H9 (cell line): ENCODE data around the gene PLRG1. TPM values are rescaled to one million over a fixed set of nuclear protein-coding genes. Genes with fewer than 3 reads are reported as not detected.

Source experiments
- DNase-seq: peaks from one replicate; pipeline ENCODE4 v3.0.0-alpha.2; 2017
- H2AFZ ChIP-seq: one replicate; pipeline ENCODE4 v1.6.1; 2013; ENCODE audit warnings: mild to moderate bottlenecking, low read length, control low read depth, moderate library complexity
- H2AK5ac ChIP-seq: 2 replicates; pipeline ENCODE4 v1.6.1; 2013; ENCODE audit warnings: low read length, control low read depth, mixed read lengths; ENCODE audit not compliant: insufficient read length
- H2BK120ac ChIP-seq: one replicate; pipeline ENCODE4 v1.6.1; 2013; ENCODE audit warnings: low read depth, mild to moderate bottlenecking, low read length, control low read depth, inconsistent platforms; ENCODE audit not compliant: poor library complexity, severe bottlenecking
- H2BK12ac ChIP-seq: 2 replicates; pipeline ENCODE4 v1.6.1; 2013; ENCODE audit warnings: low read length, control low read depth, mixed read lengths, low read depth; ENCODE audit not compliant: insufficient read length
- H2BK15ac ChIP-seq: 2 replicates; pipeline ENCODE4 v1.6.1; 2013; ENCODE audit warnings: low read depth, low read length, control low read depth
- H2BK20ac ChIP-seq: one replicate; pipeline ENCODE4 v1.6.1; 2013; ENCODE audit warnings: low read depth, mild to moderate bottlenecking, low read length, control low read depth, inconsistent platforms; ENCODE audit not compliant: poor library complexity, severe bottlenecking
- H2BK5ac ChIP-seq: 2 replicates; pipeline ENCODE4 v1.6.1; 2013; ENCODE audit warnings: low read length, control low read depth, mixed read lengths; ENCODE audit not compliant: insufficient read length
- H3K14ac ChIP-seq: 2 replicates; pipeline ENCODE4 v1.6.1; 2013; ENCODE audit warnings: low read length, control low read depth; ENCODE audit not compliant: insufficient read depth
- H3K18ac ChIP-seq: 2 replicates; pipeline ENCODE4 v1.6.1; 2013; ENCODE audit warnings: low read depth, mild to moderate bottlenecking, mixed read lengths, low read length, control low read depth; ENCODE audit not compliant: insufficient read length
- H3K23ac ChIP-seq: 2 replicates; pipeline ENCODE4 v1.6.1; 2013; ENCODE audit warnings: low read length, control low read depth, mixed read lengths, low read depth; ENCODE audit not compliant: insufficient read length
- H3K23me2 ChIP-seq: 2 replicates; pipeline ENCODE4 v1.6.1; 2013; ENCODE audit warnings: low read depth, mild to moderate bottlenecking, mixed read lengths, low read length, control low read depth; ENCODE audit not compliant: insufficient read length, poor library complexity, severe bottlenecking
- H3K27ac ChIP-seq: 2 replicates; pipeline ENCODE4 v1.5.1; 2013; ENCODE audit warnings: low read length, control low read depth, mixed read lengths, low read depth; ENCODE audit not compliant: insufficient read length
- H3K27me3 ChIP-seq: 2 replicates; pipeline ENCODE4 v1.6.1; 2013; ENCODE audit warnings: low read length, control low read depth, inconsistent platforms; ENCODE audit not compliant: insufficient read depth
- H3K4ac ChIP-seq: 2 replicates; pipeline ENCODE4 v1.6.1; 2013; ENCODE audit warnings: low read depth, mild to moderate bottlenecking, control low read depth, inconsistent platforms, low read length, moderate library complexity
- H3K4me1 ChIP-seq: 2 replicates; pipeline ENCODE4 v1.6.1; 2013; ENCODE audit warnings: low read length, control low read depth, inconsistent platforms; ENCODE audit not compliant: insufficient read depth
- H3K4me2 ChIP-seq: 2 replicates; pipeline ENCODE4 v1.6.1; 2013; ENCODE audit warnings: low read length, control low read depth, mixed read lengths; ENCODE audit not compliant: insufficient read length, insufficient read depth
- H3K56ac ChIP-seq: 2 replicates; pipeline ENCODE4 v1.6.1; 2013; ENCODE audit warnings: low read depth, mild to moderate bottlenecking, mixed read lengths, low read length, control low read depth; ENCODE audit not compliant: insufficient read length
- H3K79me1 ChIP-seq: 2 replicates; pipeline ENCODE4 v1.6.1; 2013; ENCODE audit warnings: low read depth, mild to moderate bottlenecking, moderate library complexity, low read length, control low read depth, inconsistent platforms; ENCODE audit not compliant: insufficient read depth, poor library complexity, severe bottlenecking
- H3K79me2 ChIP-seq: 2 replicates; pipeline ENCODE4 v1.6.1; 2013; ENCODE audit warnings: low read length, control low read depth, inconsistent platforms; ENCODE audit not compliant: insufficient read depth
- H3K9ac ChIP-seq: 2 replicates; pipeline ENCODE4 v1.6.1; 2013; ENCODE audit warnings: low read length, control low read depth, mixed read lengths; ENCODE audit not compliant: insufficient read length; ENCODE audit errors: extremely low read depth
- H3K9me3 ChIP-seq: one replicate; pipeline ENCODE4 v1.6.1; 2013; ENCODE audit warnings: low read depth, low read length, inconsistent platforms; ENCODE audit not compliant: control insufficient read depth
- H3T11ph ChIP-seq: one replicate; pipeline ENCODE4 v1.6.1; 2013; ENCODE audit warnings: mild to moderate bottlenecking, low read length, control low read depth, inconsistent platforms
- H4K20me1 ChIP-seq: one replicate; pipeline ENCODE4 v1.6.1; 2013; ENCODE audit not compliant: control insufficient read depth, insufficient read length, insufficient read depth
- H4K5ac ChIP-seq: 2 replicates; pipeline ENCODE4 v1.6.1; 2013; ENCODE audit warnings: low read depth, mild to moderate bottlenecking, mixed read lengths, low read length, control low read depth; ENCODE audit not compliant: insufficient read length
- H4K8ac ChIP-seq: replicated peaks from 2 replicates; pipeline ENCODE4 v1.6.1; 2013; ENCODE audit warnings: low read length, control low read depth, mixed read lengths, low read depth; ENCODE audit not compliant: insufficient read length
- H4K91ac ChIP-seq: 2 replicates; pipeline ENCODE4 v1.6.1; 2013; ENCODE audit warnings: low read depth, mild to moderate bottlenecking, moderate library complexity, mixed read lengths, low read length, control low read depth; ENCODE audit not compliant: insufficient read length
- H3K27ac Mint-ChIP-seq, 3 experiments: 2 replicates in 2 of 3; 3 replicates in 1 of 3; pipeline ENCODE4 v1.8.0; 2020 to 2021; ENCODE audit warnings: mixed read lengths in 3 of 3, mild to moderate bottlenecking in 1 of 3, moderate library complexity in 1 of 3
- H3K27me3 Mint-ChIP-seq: 2 replicates; pipeline ENCODE4 v1.8.0; 2021; ENCODE audit warnings: low read depth, mild to moderate bottlenecking, moderate library complexity, mixed read lengths
- H3K36me3 Mint-ChIP-seq, 3 experiments: 2 replicates in 2 of 3; 3 replicates in 1 of 3; pipeline ENCODE4 v1.8.0; 2020 to 2021; ENCODE audit warnings: low read depth in 3 of 3, mixed read lengths in 3 of 3; ENCODE audit not compliant: insufficient read depth in 1 of 3
- H3K4me1 Mint-ChIP-seq, 2 experiments: 2 replicates each; pipeline ENCODE4 v1.8.0; 2020; ENCODE audit warnings: mixed read lengths in 2 of 2
- H3K4me3 Mint-ChIP-seq, 2 experiments: 2 replicates in 1 of 2; 3 replicates in 1 of 2; pipeline ENCODE4 v1.8.0; 2020 to 2021; ENCODE audit warnings: mild to moderate bottlenecking in 2 of 2, mixed read lengths in 2 of 2, moderate library complexity in 1 of 2
- H3K9me3 Mint-ChIP-seq, 2 experiments: 2 replicates in 1 of 2; 3 replicates in 1 of 2; pipeline ENCODE4 v1.8.0; 2020; ENCODE audit warnings: mild to moderate bottlenecking in 2 of 2, mixed read lengths in 2 of 2, moderate library complexity in 1 of 2
- WGBS: extraction: QIAGEN DNeasy Blood & Tissue Kit; methylation state at CpG from one replicate; pipeline ENCODE4 v1.1.7; 2013; ENCODE audit warnings: missing lambda C conversion rate, low lambda C conversion rate, mixed read lengths; ENCODE audit not compliant: insufficient read length; ENCODE audit errors: extremely low coverage; 5-methylcytosine and 5-hydroxymethylcytosine counted together
- total RNA-seq: library from RNA; stranded (reverse); gene quantifications from 2 replicates; pipeline ENCODE4 v1.2.1, GENCODE V29; 2021
- TF ChIP-seq, protein P1 (sequence below): fragments of 200-600 bp; sonication (generic); conservative IDR thresholded peaks from 3 replicates; pipeline ENCODE4 v1.8.0; 2021; ENCODE audit warnings: antibody characterized with exemption, mild to moderate bottlenecking

The PLRG1 gene
- total RNA-seq, 1 experiment from 2014 or later, result 113 TPM

DNA sequence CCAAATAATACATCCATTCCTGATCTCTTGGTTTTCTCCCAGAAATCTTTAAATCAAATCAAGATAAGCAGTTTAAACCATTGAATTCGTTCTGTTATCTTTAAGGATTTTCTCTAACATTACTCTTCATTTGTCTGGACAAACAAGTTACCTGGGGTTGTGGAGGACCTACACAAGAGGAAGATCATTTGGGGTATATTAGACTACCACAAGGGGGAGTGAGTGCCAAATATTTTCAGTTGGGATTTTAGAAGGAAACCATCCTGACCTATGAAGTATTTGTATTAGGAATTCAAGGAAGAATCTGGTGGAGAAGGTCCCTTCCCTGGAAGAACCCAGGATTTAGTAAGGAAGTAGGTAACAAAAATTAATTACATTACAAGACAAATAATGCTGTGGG, 46.6 kb downstream of the PLRG1 start:
- H2BK12ac ChIP-seq, result no peak overlapping the region
- no peak for DNase-seq
- no peak overlapping the region for H2AFZ ChIP-seq
- H3K27me3 ChIP-seq, result no peaks in the 10 kb centered on the region
- H4K91ac ChIP-seq, result no peak overlapping the region
- WGBS, result no CpG with 5 or more reads among the region's 1 CpG
- H3K9me3 ChIP-seq, result no peaks in the 10 kb centered on the region
- Mint-ChIP-seq H3K27ac (no peak overlapping the region), H3K4me1 (peaks cover 0 to 4% of the 10 kb centered on the region in 2 experiments; a peak in 1 of 4 replicates), H3K4me3 (no peak overlapping the region), H3K36me3 (no peaks in the 10 kb centered on the region), H3K9me3 (no peaks in the 10 kb centered on the region), H3K27me3 (peaks cover 2% of the 10 kb centered on the region)
- H3K9ac ChIP-seq, result no peak overlapping the region
- no peak overlapping the region for H2AK5ac ChIP-seq
- no peak overlapping the region for H3K4me2 ChIP-seq
- H3K79me2 ChIP-seq, result no peaks in the 10 kb centered on the region
- no peaks in the 10 kb centered on the region for H4K20me1 ChIP-seq
- H3K14ac ChIP-seq, result no peak overlapping the region
- no peak overlapping the region for H3K27ac ChIP-seq
- no peak overlapping the region for H4K5ac ChIP-seq
- no peak overlapping the region for H3K56ac ChIP-seq
- H2BK120ac ChIP-seq, result no peak overlapping the region
- TF ChIP-seq, protein P1, sequence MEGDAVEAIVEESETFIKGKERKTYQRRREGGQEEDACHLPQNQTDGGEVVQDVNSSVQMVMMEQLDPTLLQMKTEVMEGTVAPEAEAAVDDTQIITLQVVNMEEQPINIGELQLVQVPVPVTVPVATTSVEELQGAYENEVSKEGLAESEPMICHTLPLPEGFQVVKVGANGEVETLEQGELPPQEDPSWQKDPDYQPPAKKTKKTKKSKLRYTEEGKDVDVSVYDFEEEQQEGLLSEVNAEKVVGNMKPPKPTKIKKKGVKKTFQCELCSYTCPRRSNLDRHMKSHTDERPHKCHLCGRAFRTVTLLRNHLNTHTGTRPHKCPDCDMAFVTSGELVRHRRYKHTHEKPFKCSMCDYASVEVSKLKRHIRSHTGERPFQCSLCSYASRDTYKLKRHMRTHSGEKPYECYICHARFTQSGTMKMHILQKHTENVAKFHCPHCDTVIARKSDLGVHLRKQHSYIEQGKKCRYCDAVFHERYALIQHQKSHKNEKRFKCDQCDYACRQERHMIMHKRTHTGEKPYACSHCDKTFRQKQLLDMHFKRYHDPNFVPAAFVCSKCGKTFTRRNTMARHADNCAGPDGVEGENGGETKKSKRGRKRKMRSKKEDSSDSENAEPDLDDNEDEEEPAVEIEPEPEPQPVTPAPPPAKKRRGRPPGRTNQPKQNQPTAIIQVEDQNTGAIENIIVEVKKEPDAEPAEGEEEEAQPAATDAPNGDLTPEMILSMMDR, result peak; percentile 77
- H3T11ph ChIP-seq, result no peak overlapping the region
- no peaks in the 10 kb centered on the region for H3K79me1 ChIP-seq
- no peak overlapping the region for H2BK5ac ChIP-seq
- no peak overlapping the region for H3K4ac ChIP-seq
- no peak overlapping the region for H2BK20ac ChIP-seq
- H4K8ac ChIP-seq, result no peak overlapping the region
- H2BK15ac ChIP-seq, result no peak overlapping the region
- no peak overlapping the region for H3K23ac ChIP-seq
- H3K4me1 ChIP-seq, result no peaks in the 10 kb centered on the region
- no peaks in the 10 kb centered on the region for H3K23me2 ChIP-seq
- H3K18ac ChIP-seq, result no peak overlapping the region
